Measurements from ENCODE around the gene OLIG1. TPM values are rescaled to one million over a fixed set of nuclear protein-coding genes. Genes with fewer than 3 reads are reported as not detected.

Gene OLIG1
- total RNA-seq, 2 experiments from 2014 or later: not detected

DNA sequence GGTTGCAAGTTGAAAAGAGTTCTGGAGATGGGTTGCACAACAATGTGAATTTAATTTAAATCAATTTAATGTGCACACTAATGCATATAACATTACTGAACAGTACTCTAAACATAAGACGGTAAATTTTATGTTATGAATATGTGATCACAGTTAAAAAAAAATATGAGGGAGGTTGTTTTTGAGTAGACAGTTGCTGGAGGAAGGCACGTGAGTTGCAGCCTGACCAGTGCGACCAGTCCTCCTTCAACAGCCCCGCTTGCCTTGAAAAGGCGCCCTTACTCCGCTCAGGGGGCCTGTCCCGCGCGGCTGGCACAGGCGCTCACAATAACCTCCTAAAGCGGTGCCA, 322 bp upstream of the OLIG1 start:
- Histone ChIP-seq H3K4me3 (ENCODE audit: low read length) (no peak overlapping the region), H3K4me1 (ENCODE audit: insufficient read depth, low read length) (peaks cover 21% of the 10 kb centered on the region), H3K9me3 (ENCODE audit: control insufficient read depth in 1 of 2, insufficient read depth in 1 of 2, low read length in 2 of 2) (peaks cover 0 to 7% of the 10 kb centered on the region in 2 experiments), H3K36me3 (ENCODE audit: insufficient read depth, low read length) (no peaks in the 10 kb centered on the region), H3K27ac (ENCODE audit: low read depth in 1 of 2, low read length in 2 of 2) (no peak overlapping the region), H3K27me3 (ENCODE audit: control insufficient read depth in 1 of 2, insufficient read depth in 2 of 2, low read length in 2 of 2) (peaks cover 61 to 76% of the 10 kb centered on the region in 2 experiments)
- ChIA-PET CTCF (no interaction called here), POLR2A (no interaction called here)
- Mint-ChIP-seq H3K36me3 (ENCODE audit: low read depth) (no peaks in the 10 kb centered on the region), H3K27me3 (peaks cover 81% of the 10 kb centered on the region), H3K9me3 (no peaks in the 10 kb centered on the region), H3K4me1 (ENCODE audit: low read depth) (peaks cover 23% of the 10 kb centered on the region), H3K27ac (no peak overlapping the region), H3K4me3 (peak overlapping the region; percentile 27)
- ATAC-seq (ENCODE audit: poor library complexity) (no peak), DNase-seq (no peak)
- intact Hi-C loops (cut with DNase I, micrococcal nuclease): no loop called here
- no peak for TF ChIP-seq CTCF (IDR thresholded peaks at IDR 0.05)

DNA sequence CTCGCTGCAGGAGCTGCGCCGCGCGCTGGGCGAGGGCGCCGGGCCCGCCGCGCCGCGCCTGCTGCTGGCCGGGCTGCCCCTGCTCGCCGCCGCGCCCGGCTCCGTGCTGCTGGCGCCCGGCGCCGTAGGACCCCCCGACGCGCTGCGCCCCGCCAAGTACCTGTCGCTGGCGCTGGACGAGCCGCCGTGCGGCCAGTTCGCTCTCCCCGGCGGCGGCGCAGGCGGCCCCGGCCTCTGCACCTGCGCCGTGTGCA, 730 bp downstream of the OLIG1 start:
- CTCF ChIA-PET: no interaction called here
- H3K27ac Mint-ChIP-seq: no peak overlapping the region

GRCh38 chr21:33070998-33071769, 1.2 kb downstream of the OLIG1 start:
- peak in 1 of 14 experiments; percentile 26 for DNase-seq
- Histone ChIP-seq H3K27ac (ENCODE audit: low read depth in 1 of 2, low read length in 2 of 2) (no peak overlapping the region), H3K9me3 (ENCODE audit: control insufficient read depth in 1 of 2, insufficient read depth in 1 of 2, low read length in 2 of 2) (peaks cover 0 to 7% of the 10 kb centered on the region in 2 experiments), H3K27me3 (ENCODE audit: control insufficient read depth in 1 of 2, insufficient read depth in 2 of 2, low read length in 2 of 2) (peaks cover 61 to 82% of the 10 kb centered on the region in 2 experiments), H3K36me3 (ENCODE audit: insufficient read depth, low read length) (no peaks in the 10 kb centered on the region), H3K4me3 (ENCODE audit: low read length) (peak overlapping the region; percentile 52), H3K4me1 (ENCODE audit: insufficient read depth, low read length) (peaks cover 21% of the 10 kb centered on the region)
- intact Hi-C loops (cut with DNase I, micrococcal nuclease): no loop called here
- Mint-ChIP-seq H3K27me3 (peaks cover 75% of the 10 kb centered on the region), H3K4me1 (ENCODE audit: low read depth) (peaks cover 23% of the 10 kb centered on the region), H3K36me3 (ENCODE audit: low read depth) (no peaks in the 10 kb centered on the region), H3K27ac (no peak overlapping the region), H3K4me3 (peak overlapping the region; percentile 83), H3K9me3 (no peaks in the 10 kb centered on the region)
- ATAC-seq (ENCODE audit: poor library complexity): peak; percentile 37
- CTCF ChIA-PET: no interaction called here
- TF ChIP-seq CTCF (IDR thresholded peaks at IDR 0.05): no peak
- POLR2A ChIA-PET: no interaction called here

More for the DNA sequence above, 730 bp downstream of the OLIG1 start:
- intact Hi-C loops (cut with DNase I, micrococcal nuclease): no loop called here
- POLR2A ChIA-PET: no interaction called here
- Mint-ChIP-seq H3K27me3 (peaks cover 78% of the 10 kb centered on the region), H3K9me3 (no peaks in the 10 kb centered on the region), H3K36me3 (ENCODE audit: low read depth) (no peaks in the 10 kb centered on the region), H3K4me3 (no peak overlapping the region), H3K4me1 (ENCODE audit: low read depth) (peaks cover 23% of the 10 kb centered on the region)
- ATAC-seq (ENCODE audit: poor library complexity): no peak
- no peak overlapping the region for H3K27ac ChIP-seq (ENCODE audit: low read depth in 1 of 2, low read length in 2 of 2)
- peaks cover 21% of the 10 kb centered on the region for H3K4me1 ChIP-seq (ENCODE audit: insufficient read depth, low read length)
- no peak for DNase-seq
- H3K36me3 ChIP-seq (ENCODE audit: insufficient read depth, low read length): no peaks in the 10 kb centered on the region
- peak overlapping the region; percentile 31 for H3K4me3 ChIP-seq (ENCODE audit: low read length)
- H3K27me3 ChIP-seq (ENCODE audit: control insufficient read depth in 1 of 2, insufficient read depth in 2 of 2, low read length in 2 of 2): peaks cover 62 to 81% of the 10 kb centered on the region in 2 experiments
- TF ChIP-seq CTCF (IDR thresholded peaks at IDR 0.05): no peak
- H3K9me3 ChIP-seq (ENCODE audit: control insufficient read depth in 1 of 2, insufficient read depth in 1 of 2, low read length in 2 of 2): peaks cover 0 to 7% of the 10 kb centered on the region in 2 experiments

All from CD4-positive, alpha-beta T cell (primary cell).